DOHH2 (cell line): ENCODE data around the gene ARL4C.

ENCODE experiments used
- EZH2phosphoT487 ChIP-seq: fragments of 200-600 bp; sonication (generic); IDR thresholded peaks from 2 replicates; pipeline ENCODE4 v1.6.1; 2017; ENCODE audit warnings: borderline replicate concordance, mild to moderate bottlenecking, antibody characterized with exemption, low read length, moderate library complexity, mixed read lengths
- TF ChIP-seq, protein P1 (sequence below): fragments of 200-600 bp; sonication (generic); IDR thresholded peaks from one replicate; pipeline ENCODE4 v1.5.1; 2014; ENCODE audit warnings: antibody characterized with exemption, mild to moderate bottlenecking, low read depth, low read length; ENCODE audit not compliant: poor library complexity, severe bottlenecking

DNA sequence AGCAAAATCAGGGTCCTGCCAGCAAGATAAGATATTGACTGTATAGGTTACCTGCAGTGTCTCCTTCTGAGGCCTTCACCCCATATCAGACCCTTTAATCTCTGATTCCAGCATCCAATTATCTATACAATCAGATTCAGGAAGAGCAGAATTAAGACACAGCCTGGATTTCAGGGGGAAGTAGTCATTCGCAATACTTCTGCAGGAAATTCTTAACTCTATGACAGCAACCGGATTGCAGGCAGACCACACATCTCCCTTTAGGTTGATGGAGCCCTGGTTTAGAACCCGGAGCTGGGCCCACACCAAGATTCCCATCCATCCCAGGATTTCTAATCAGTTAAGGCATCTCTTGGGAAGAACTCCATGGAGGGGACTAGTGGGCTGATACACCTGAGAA, 9.5 kb downstream of the ARL4C start:
- TF ChIP-seq, protein P1, sequence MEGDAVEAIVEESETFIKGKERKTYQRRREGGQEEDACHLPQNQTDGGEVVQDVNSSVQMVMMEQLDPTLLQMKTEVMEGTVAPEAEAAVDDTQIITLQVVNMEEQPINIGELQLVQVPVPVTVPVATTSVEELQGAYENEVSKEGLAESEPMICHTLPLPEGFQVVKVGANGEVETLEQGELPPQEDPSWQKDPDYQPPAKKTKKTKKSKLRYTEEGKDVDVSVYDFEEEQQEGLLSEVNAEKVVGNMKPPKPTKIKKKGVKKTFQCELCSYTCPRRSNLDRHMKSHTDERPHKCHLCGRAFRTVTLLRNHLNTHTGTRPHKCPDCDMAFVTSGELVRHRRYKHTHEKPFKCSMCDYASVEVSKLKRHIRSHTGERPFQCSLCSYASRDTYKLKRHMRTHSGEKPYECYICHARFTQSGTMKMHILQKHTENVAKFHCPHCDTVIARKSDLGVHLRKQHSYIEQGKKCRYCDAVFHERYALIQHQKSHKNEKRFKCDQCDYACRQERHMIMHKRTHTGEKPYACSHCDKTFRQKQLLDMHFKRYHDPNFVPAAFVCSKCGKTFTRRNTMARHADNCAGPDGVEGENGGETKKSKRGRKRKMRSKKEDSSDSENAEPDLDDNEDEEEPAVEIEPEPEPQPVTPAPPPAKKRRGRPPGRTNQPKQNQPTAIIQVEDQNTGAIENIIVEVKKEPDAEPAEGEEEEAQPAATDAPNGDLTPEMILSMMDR: no peak
- TF ChIP-seq EZH2phosphoT487: no peak
